COLO668 (cell line): ENCODE measurements around the gene PTPRG.

ENCODE experiments used
- DNase-seq: peaks from one replicate; lab custom pipeline; 2025; ENCODE audit not compliant: unreplicated experiment; lab: John Stamatoyannopoulos, UW

PTPRG gene

GRCh38 chr3:62167566-62168262 lies 606.3 kb downstream of the PTPRG start:
- no peak for DNase-seq

- no peak for DNase-seq
Measured at GRCh38 chr3:62168356-62168755, 607.0 kb downstream of the PTPRG start.

GRCh38 chr3:62169906-62170660 lies 608.7 kb downstream of the PTPRG start:
- DNase-seq = no peak

GRCh38 chr3:62171789-62172188 lies 610.4 kb downstream of the PTPRG start:
- no peak for DNase-seq

GRCh38 chr3:62172199-62172598 lies 610.8 kb downstream of the PTPRG start:
- DNase-seq = no peak

GRCh38 chr3:62173939-62174515 lies 612.7 kb downstream of the PTPRG start:
- no peak for DNase-seq

GRCh38 chr3:62175161-62175560 lies 613.8 kb downstream of the PTPRG start:
- DNase-seq = no peak

GRCh38 chr3:62178032-62178431 lies 616.7 kb downstream of the PTPRG start:
- DNase-seq = no peak

- no peak for DNase-seq
Measured at GRCh38 chr3:62178739-62179600, 617.6 kb downstream of the PTPRG start.

- DNase-seq = no peak
Measured at GRCh38 chr3:62180514-62180913, 619.1 kb downstream of the PTPRG start.

- DNase-seq = no peak
Measured at GRCh38 chr3:62183087-62183486, 621.7 kb downstream of the PTPRG start.

GRCh38 chr3:62183969-62184368 lies 622.6 kb downstream of the PTPRG start:
- DNase-seq = no peak

GRCh38 chr3:62184559-62184958 lies 623.2 kb downstream of the PTPRG start:
- no peak for DNase-seq

GRCh38 chr3:62187022-62187431 lies 625.7 kb downstream of the PTPRG start:
- DNase-seq = no peak

- DNase-seq = peak; percentile 63
Measured at GRCh38 chr3:62188681-62189375, 627.5 kb downstream of the PTPRG start.

GRCh38 chr3:62189376-62189698 lies 628.0 kb downstream of the PTPRG start:
- no peak for DNase-seq

GRCh38 chr3:62192891-62193290 lies 631.5 kb downstream of the PTPRG start:
- DNase-seq = no peak

- DNase-seq = no peak
Measured at GRCh38 chr3:62193586-62194345, 632.4 kb downstream of the PTPRG start.

GRCh38 chr3:62197350-62198012 lies 636.1 kb downstream of the PTPRG start:
- DNase-seq = no peak

- DNase-seq = no peak
Measured at GRCh38 chr3:62199126-62199525, 637.8 kb downstream of the PTPRG start.
